ENCODE data around the gene NLN. TPM values are rescaled to one million over a fixed set of nuclear protein-coding genes. Genes with fewer than 3 reads are reported as not detected.

NLN gene
- total and polyA plus RNA-seq, 2 donors (not counting 1 experiment from before 2014, with no cell fraction given): 1.7 to 6.8 TPM

DNA sequence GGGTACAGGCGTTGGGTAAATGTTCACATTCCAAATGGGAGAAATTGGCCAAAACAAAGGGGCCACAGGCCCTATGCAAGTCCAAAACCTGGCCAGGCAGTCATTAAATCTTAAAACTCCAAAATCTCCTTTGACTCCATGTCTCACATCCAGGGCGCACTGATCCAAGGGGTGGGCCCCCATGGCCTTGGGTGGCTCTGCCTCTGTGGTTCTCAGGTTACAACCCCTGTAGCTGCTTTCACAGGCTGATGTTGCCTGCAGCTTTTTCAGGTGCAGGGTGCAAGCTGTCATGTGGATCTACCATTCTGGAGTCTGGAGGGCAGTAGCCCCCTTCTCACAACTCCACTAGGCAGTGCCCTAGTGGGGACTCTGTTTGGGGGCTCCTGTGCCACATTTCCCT is 44.8 kb downstream of the NLN start:
- TF ChIP-seq EZH2 (IDR thresholded peaks at IDR 0.05; ENCODE audit: borderline replicate concordance, insufficient read depth, low read depth, low read length, poor library complexity, severe bottlenecking): no peak
- TF ChIP-seq, protein P1, sequence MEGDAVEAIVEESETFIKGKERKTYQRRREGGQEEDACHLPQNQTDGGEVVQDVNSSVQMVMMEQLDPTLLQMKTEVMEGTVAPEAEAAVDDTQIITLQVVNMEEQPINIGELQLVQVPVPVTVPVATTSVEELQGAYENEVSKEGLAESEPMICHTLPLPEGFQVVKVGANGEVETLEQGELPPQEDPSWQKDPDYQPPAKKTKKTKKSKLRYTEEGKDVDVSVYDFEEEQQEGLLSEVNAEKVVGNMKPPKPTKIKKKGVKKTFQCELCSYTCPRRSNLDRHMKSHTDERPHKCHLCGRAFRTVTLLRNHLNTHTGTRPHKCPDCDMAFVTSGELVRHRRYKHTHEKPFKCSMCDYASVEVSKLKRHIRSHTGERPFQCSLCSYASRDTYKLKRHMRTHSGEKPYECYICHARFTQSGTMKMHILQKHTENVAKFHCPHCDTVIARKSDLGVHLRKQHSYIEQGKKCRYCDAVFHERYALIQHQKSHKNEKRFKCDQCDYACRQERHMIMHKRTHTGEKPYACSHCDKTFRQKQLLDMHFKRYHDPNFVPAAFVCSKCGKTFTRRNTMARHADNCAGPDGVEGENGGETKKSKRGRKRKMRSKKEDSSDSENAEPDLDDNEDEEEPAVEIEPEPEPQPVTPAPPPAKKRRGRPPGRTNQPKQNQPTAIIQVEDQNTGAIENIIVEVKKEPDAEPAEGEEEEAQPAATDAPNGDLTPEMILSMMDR (IDR thresholded peaks at IDR 0.05): no peak
- POLR2A ChIA-PET: no interaction called here

DNA sequence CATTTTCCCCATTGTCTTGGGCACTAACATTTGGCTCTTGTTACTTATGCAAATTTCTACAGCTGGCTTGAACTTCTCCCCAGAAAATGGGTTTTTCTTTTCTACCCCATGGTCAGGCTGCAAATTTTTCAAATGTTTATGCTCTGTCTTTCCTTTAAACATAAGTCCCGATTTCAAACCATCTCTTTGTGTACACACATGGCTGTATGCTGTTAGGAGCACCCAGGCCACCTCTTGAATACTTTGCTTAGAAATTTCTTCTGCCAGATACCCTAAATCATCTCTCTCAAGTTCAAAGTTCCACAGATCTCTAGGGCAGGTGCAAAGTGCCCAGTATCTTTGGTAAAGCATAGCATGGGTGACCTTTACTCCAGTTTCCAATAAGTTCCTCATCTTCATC is 45.6 kb downstream of the NLN start:
- H3K9me3 Mint-ChIP-seq (ENCODE audit: insufficient read depth): no peaks in the 10 kb centered on the region
- Histone ChIP-seq H3K79me2 (ENCODE audit: control insufficient read depth, insufficient read depth, low read length) (no peaks in the 10 kb centered on the region), H3K9me3 (ENCODE audit: control extremely low read depth in 1 of 3, control insufficient read depth in 2 of 3, insufficient read depth in 1 of 3, low read length in 2 of 3) (peaks cover 0 to 7% (median 0%) of the 10 kb centered on the region in 3 donors), H4K20me1 (ENCODE audit: control insufficient read depth, insufficient read depth, low read length, poor library complexity, severe bottlenecking) (no peaks in the 10 kb centered on the region), H3K36me3 (replicated peaks in 1 of 2; ENCODE audit: control extremely low read depth in 1 of 2, control insufficient read depth in 1 of 2, extremely low read depth in 1 of 2, insufficient read depth in 2 of 2, low read length in 1 of 2) (peaks cover 0 to 1% of the 10 kb centered on the region in 2 experiments), H3K4me2 (replicated peaks; ENCODE audit: low read depth, low read length, poor library complexity, severe bottlenecking) (no peak overlapping the region), H3K9ac (ENCODE audit: low read length) (no peak overlapping the region), H3K4me3 (ENCODE audit: control extremely low read depth in 1 of 5, extremely low read depth in 1 of 5, insufficient read depth in 1 of 5, low read depth in 2 of 5, low read length in 4 of 5) (no peak overlapping the region), H3K27ac (ENCODE audit: low read length in 2 of 2) (no peak overlapping the region), H2AFZ (ENCODE audit: insufficient read depth, low read depth, low read length, poor library complexity, severe bottlenecking) (no peak overlapping the region), H3K27me3 (replicated peaks in 1 of 4; ENCODE audit: control extremely low read depth in 1 of 4, control insufficient read depth in 3 of 4, insufficient read depth in 4 of 4, low read length in 3 of 4) (no peaks in the 10 kb centered on the region), H3K4me1 (ENCODE audit: control insufficient read depth in 2 of 2, insufficient read depth in 2 of 2, low read length in 2 of 2) (no peaks in the 10 kb centered on the region)
- no peaks in the 10 kb centered on the region for H3K27me3 Mint-ChIP-seq
- ChIA-PET POLR2A (no interaction called here), CTCF (no interaction called here)
- no peaks in the 10 kb centered on the region for H3K4me1 Mint-ChIP-seq
- no peak overlapping the region for H3K4me3 Mint-ChIP-seq
- ATAC-seq (ENCODE audit: low read depth): no peak
- TF ChIP-seq EZH2 (IDR thresholded peaks at IDR 0.05; ENCODE audit: borderline replicate concordance, insufficient read depth, low read depth, low read length, poor library complexity, severe bottlenecking): no peak
- TF ChIP-seq, protein P1 (IDR thresholded peaks at IDR 0.05): no peak
- WGBS (ENCODE audit: insufficient coverage): 100% methylated on average over 1 of the region's 1 CpG
- DNase-seq: no peak
- intact Hi-C loops (cut with micrococcal nuclease): no loop called here
- no peak overlapping the region for H3K27ac Mint-ChIP-seq

More for the DNA sequence above, 44.8 kb downstream of the NLN start:
- no peak for DNase-seq
- H3K4me3 ChIP-seq (ENCODE audit: control extremely low read depth in 1 of 5, extremely low read depth in 1 of 5, insufficient read depth in 1 of 5, low read depth in 2 of 5, low read length in 4 of 5): no peak overlapping the region
- peaks cover 0 to 1% of the 10 kb centered on the region in 2 experiments for H3K36me3 ChIP-seq (replicated peaks in 1 of 2; ENCODE audit: control extremely low read depth in 1 of 2, control insufficient read depth in 1 of 2, extremely low read depth in 1 of 2, insufficient read depth in 2 of 2, low read length in 1 of 2)
- intact Hi-C loops (cut with micrococcal nuclease): no loop called here
- Mint-ChIP-seq H3K27me3 (no peaks in the 10 kb centered on the region), H3K4me3 (no peak overlapping the region), H3K9me3 (ENCODE audit: insufficient read depth) (no peaks in the 10 kb centered on the region), H3K4me1 (no peaks in the 10 kb centered on the region), H3K27ac (no peak overlapping the region)
- no peak overlapping the region for H3K4me2 ChIP-seq (replicated peaks; ENCODE audit: low read depth, low read length, poor library complexity, severe bottlenecking)
- CTCF ChIA-PET: no interaction called here
- H3K27me3 ChIP-seq (replicated peaks in 1 of 4; ENCODE audit: control extremely low read depth in 1 of 4, control insufficient read depth in 3 of 4, insufficient read depth in 4 of 4, low read length in 3 of 4): no peaks in the 10 kb centered on the region
- no peaks in the 10 kb centered on the region for H3K4me1 ChIP-seq (ENCODE audit: control insufficient read depth in 2 of 2, insufficient read depth in 2 of 2, low read length in 2 of 2)
- no peaks in the 10 kb centered on the region for H3K79me2 ChIP-seq (ENCODE audit: control insufficient read depth, insufficient read depth, low read length)
- 94% methylated on average over 1 of the region's 2 CpGs for WGBS (ENCODE audit: insufficient coverage)
- no peak overlapping the region for H3K27ac ChIP-seq (ENCODE audit: low read length in 2 of 2)
- no peaks in the 10 kb centered on the region for H4K20me1 ChIP-seq (ENCODE audit: control insufficient read depth, insufficient read depth, low read length, poor library complexity, severe bottlenecking)
- H2AFZ ChIP-seq (ENCODE audit: insufficient read depth, low read depth, low read length, poor library complexity, severe bottlenecking): no peak overlapping the region
- ATAC-seq (ENCODE audit: low read depth): no peak
- peaks cover 0 to 7% (median 0%) of the 10 kb centered on the region in 3 donors for H3K9me3 ChIP-seq (ENCODE audit: control extremely low read depth in 1 of 3, control insufficient read depth in 2 of 3, insufficient read depth in 1 of 3, low read length in 2 of 3)
- H3K9ac ChIP-seq (ENCODE audit: low read length): no peak overlapping the region

Data from B cell (primary cell).